Hepatocyte (in vitro differentiated cells): ENCODE measurements around the gene BAIAP2L1. TPM values are rescaled to one million over a fixed set of nuclear protein-coding genes. Genes with fewer than 3 reads are reported as not detected.

Experiments
- DNase-seq: peaks from one replicate; pipeline ENCODE4 v3.0.0-alpha.2; 2016; ENCODE audit warnings: low spot score
- H2AFZ ChIP-seq: fragments of 200-600 bp; sonication (generic); 2 replicates; pipeline ENCODE4 v1.6.0; 2016; ENCODE audit warnings: antibody characterized with exemption, mild to moderate bottlenecking
- H3K27ac ChIP-seq: fragments of 200-600 bp; sonication (generic); 2 replicates; pipeline ENCODE4 v1.5.1; 2016; ENCODE audit warnings: mild to moderate bottlenecking
- H3K27me3 ChIP-seq: fragments of 200-600 bp; sonication (generic); 2 replicates; pipeline ENCODE4 v1.6.1; 2016
- H3K36me3 ChIP-seq: fragments of 200-600 bp; sonication (generic); replicated peaks from 2 replicates; pipeline ENCODE4 v1.5.1; 2016; ENCODE audit warnings: low read depth; ENCODE audit not compliant: insufficient read depth
- H3K4me1 ChIP-seq: fragments of 200-600 bp; sonication (generic); 2 replicates; pipeline ENCODE4 v1.5.1; 2016; ENCODE audit warnings: mild to moderate bottlenecking, moderate library complexity; ENCODE audit not compliant: insufficient read depth
- H3K4me2 ChIP-seq: fragments of 200-600 bp; sonication (generic); 2 replicates; pipeline ENCODE4 v1.6.0; 2016
- H3K4me3 ChIP-seq: fragments of 200-600 bp; sonication (generic); 2 replicates; pipeline ENCODE4 v1.5.1; 2016; ENCODE audit warnings: mild to moderate bottlenecking
- H3K79me2 ChIP-seq: fragments of 200-600 bp; sonication (generic); 2 replicates; pipeline ENCODE4 v1.6.0; 2017; ENCODE audit warnings: mild to moderate bottlenecking
- H3K9me2 ChIP-seq: fragments of 200-600 bp; sonication (generic); replicated peaks from 2 replicates; pipeline ENCODE4 v1.6.0; 2017; ENCODE audit warnings: mild to moderate bottlenecking; ENCODE audit not compliant: insufficient read depth
- H3K9me3 ChIP-seq: fragments of 200-600 bp; sonication (generic); 2 replicates; pipeline ENCODE4 v1.5.1; 2016; ENCODE audit warnings: low read depth, mild to moderate bottlenecking
- H4K20me1 ChIP-seq: fragments of 200-600 bp; sonication (generic); 2 replicates; pipeline ENCODE4 v1.6.0; 2016; ENCODE audit warnings: mild to moderate bottlenecking; ENCODE audit not compliant: insufficient read depth, poor library complexity, severe bottlenecking
- CTCF ChIP-seq: fragments of 200-600 bp; sonication (generic); IDR thresholded peaks from 2 replicates; pipeline ENCODE4 v1.5.1; 2016; ENCODE audit warnings: antibody characterized with exemption, mild to moderate bottlenecking; ENCODE audit not compliant: poor library complexity
- EZH2 ChIP-seq: fragments of 200-600 bp; sonication (generic); IDR thresholded peaks from 2 replicates; pipeline ENCODE4 v1.6.1; 2016; ENCODE audit warnings: antibody characterized with exemption, mild to moderate bottlenecking, borderline replicate concordance
- EZH2phosphoT487 ChIP-seq: fragments of 200-600 bp; sonication (generic); IDR thresholded peaks from one replicate; pipeline ENCODE4 v1.6.1; 2018; ENCODE audit warnings: antibody characterized with exemption, mild to moderate bottlenecking, low read depth, moderate library complexity; ENCODE audit not compliant: unreplicated experiment, severe bottlenecking
- WGBS: methylation state at CpG from one replicate; pipeline ENCODE4 v1.1.6; 2016; ENCODE audit warnings: low lambda C conversion rate; ENCODE audit errors: missing lambda C conversion rate; 5-methylcytosine and 5-hydroxymethylcytosine counted together
- polyA plus RNA-seq: library from polyadenylated mRNA; unstranded; fragments of >200 nt; fragmentation: Nextera tagmentation; extraction: Ambion mirVana; gene quantifications from 2 replicates; pipeline ENCODE4 v1.2.1, GENCODE V29; 2016
- total RNA-seq: library from RNA; depleted of rRNA; stranded (reverse); fragments of >200 nt; gene quantifications from 2 replicates; pipeline ENCODE4 v1.2.3, GENCODE V29; 2014

The BAIAP2L1 gene
- total and polyA plus RNA-seq, 2 experiments from 2014 or later: 25.4 to 32.0 TPM

- H2AFZ ChIP-seq: no peak overlapping the region
- H3K4me1 ChIP-seq: peaks cover 9% of the 10 kb centered on the region
- peak; percentile 77 for DNase-seq
- no peaks in the 10 kb centered on the region for H3K36me3 ChIP-seq
- no peak overlapping the region for H3K4me3 ChIP-seq
- no peaks in the 10 kb centered on the region for H3K9me3 ChIP-seq
- peak overlapping the region; percentile 64 for H3K4me2 ChIP-seq
- no peaks in the 10 kb centered on the region for H4K20me1 ChIP-seq
- no peaks in the 10 kb centered on the region for H3K27me3 ChIP-seq
- 68% methylated on average over 10 of the region's 10 CpGs for WGBS
- no peaks in the 10 kb centered on the region for H3K9me2 ChIP-seq
- H3K27ac ChIP-seq: peak overlapping the region; percentile 89
- TF ChIP-seq CTCF: peak; percentile 5
- TF ChIP-seq EZH2: no peak
- no peak for TF ChIP-seq EZH2phosphoT487
- peaks cover 22% of the 10 kb centered on the region for H3K79me2 ChIP-seq
These were observed 40.4 kb downstream of the BAIAP2L1 start for GRCh38 chr7:98360221-98361130.

GRCh38 chr7:98359395-98359794 lies 41.5 kb downstream of the BAIAP2L1 start:
- H3K9me3 ChIP-seq: no peaks in the 10 kb centered on the region
- no peaks in the 10 kb centered on the region for H3K9me2 ChIP-seq
- no peak for TF ChIP-seq EZH2
- H3K27me3 ChIP-seq: no peaks in the 10 kb centered on the region
- H3K27ac ChIP-seq: peak overlapping the region; percentile 89
- H3K79me2 ChIP-seq: peaks cover 18% of the 10 kb centered on the region
- H3K36me3 ChIP-seq: no peaks in the 10 kb centered on the region
- H3K4me3 ChIP-seq: no peak overlapping the region
- no peak overlapping the region for H3K4me2 ChIP-seq
- no peaks in the 10 kb centered on the region for H4K20me1 ChIP-seq
- H3K4me1 ChIP-seq: peaks cover 14% of the 10 kb centered on the region
- 95% methylated on average over 13 of the region's 13 CpGs for WGBS
- DNase-seq: no peak
- no peak overlapping the region for H2AFZ ChIP-seq

- H3K27me3 ChIP-seq: no peaks in the 10 kb centered on the region
- no peak for DNase-seq
- no peak for TF ChIP-seq CTCF
- no peaks in the 10 kb centered on the region for H3K9me3 ChIP-seq
- peaks cover 13% of the 10 kb centered on the region for H3K79me2 ChIP-seq
- WGBS: 96% methylated on average over 6 of the region's 6 CpGs
- H3K36me3 ChIP-seq: no peaks in the 10 kb centered on the region
- peaks cover 20% of the 10 kb centered on the region for H3K4me1 ChIP-seq
- no peak overlapping the region for H3K4me3 ChIP-seq
- no peak overlapping the region for H3K27ac ChIP-seq
- no peak overlapping the region for H3K4me2 ChIP-seq
- H3K9me2 ChIP-seq: no peaks in the 10 kb centered on the region
- H2AFZ ChIP-seq: no peak overlapping the region
- H4K20me1 ChIP-seq: no peaks in the 10 kb centered on the region
These were observed 42.2 kb downstream of the BAIAP2L1 start for GRCh38 chr7:98358706-98359105.

- Histone ChIP-seq H3K79me2 (peaks cover 8% of the 10 kb centered on the region), H3K9me2 (no peaks in the 10 kb centered on the region), H3K27me3 (no peaks in the 10 kb centered on the region), H3K36me3 (no peaks in the 10 kb centered on the region), H3K9me3 (no peaks in the 10 kb centered on the region), H3K4me3 (no peak overlapping the region), H3K4me2 (no peak overlapping the region), H3K27ac (no peak overlapping the region), H4K20me1 (no peaks in the 10 kb centered on the region), H3K4me1 (peaks cover 23% of the 10 kb centered on the region), H2AFZ (no peak overlapping the region)
- TF ChIP-seq CTCF: no peak
- no peak for TF ChIP-seq EZH2phosphoT487
- TF ChIP-seq EZH2: no peak
- DNase-seq: peak; percentile 30
- WGBS: 89% methylated on average over 7 of the region's 7 CpGs
These were observed 43.1 kb downstream of the BAIAP2L1 start for GRCh38 chr7:98357751-98358161.
